PC-9 (cell line): ENCODE results near the gene JARID2.

Source experiments
- EZH2 ChIP-seq: fragments of 200-600 bp; sonication (generic); IDR thresholded peaks from 2 replicates; pipeline ENCODE4 v1.8.0; 2017; ENCODE audit warnings: antibody characterized with exemption, low read depth
- TF ChIP-seq, protein P1 (sequence below): fragments of 200-600 bp; sonication (generic); conservative IDR thresholded peaks from 2 replicates; pipeline ENCODE4 v1.6.1; 2017; ENCODE audit warnings: mixed run types, antibody characterized with exemption, mild to moderate bottlenecking, moderate library complexity

GRCh38 chr6:15344192-15344519, 98.3 kb downstream of the JARID2 start:
- no peak for TF ChIP-seq EZH2
- TF ChIP-seq, protein P1, sequence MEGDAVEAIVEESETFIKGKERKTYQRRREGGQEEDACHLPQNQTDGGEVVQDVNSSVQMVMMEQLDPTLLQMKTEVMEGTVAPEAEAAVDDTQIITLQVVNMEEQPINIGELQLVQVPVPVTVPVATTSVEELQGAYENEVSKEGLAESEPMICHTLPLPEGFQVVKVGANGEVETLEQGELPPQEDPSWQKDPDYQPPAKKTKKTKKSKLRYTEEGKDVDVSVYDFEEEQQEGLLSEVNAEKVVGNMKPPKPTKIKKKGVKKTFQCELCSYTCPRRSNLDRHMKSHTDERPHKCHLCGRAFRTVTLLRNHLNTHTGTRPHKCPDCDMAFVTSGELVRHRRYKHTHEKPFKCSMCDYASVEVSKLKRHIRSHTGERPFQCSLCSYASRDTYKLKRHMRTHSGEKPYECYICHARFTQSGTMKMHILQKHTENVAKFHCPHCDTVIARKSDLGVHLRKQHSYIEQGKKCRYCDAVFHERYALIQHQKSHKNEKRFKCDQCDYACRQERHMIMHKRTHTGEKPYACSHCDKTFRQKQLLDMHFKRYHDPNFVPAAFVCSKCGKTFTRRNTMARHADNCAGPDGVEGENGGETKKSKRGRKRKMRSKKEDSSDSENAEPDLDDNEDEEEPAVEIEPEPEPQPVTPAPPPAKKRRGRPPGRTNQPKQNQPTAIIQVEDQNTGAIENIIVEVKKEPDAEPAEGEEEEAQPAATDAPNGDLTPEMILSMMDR: no peak
